SK-N-SH (cell line): ENCODE results near the gene SRBD1. TPM values are rescaled to one million over a fixed set of nuclear protein-coding genes. Genes with fewer than 3 reads are reported as not detected.

Source experiments
- CTCF ChIA-PET: fragments of 300-600, 350-600 bp; formaldehyde crosslinking; extraction: SDS; loops from one replicate; lab custom pipeline; 2021; lab: Yijun Ruan, JAX
- POLR2A ChIA-PET: fragments of 350-600 bp; sonication (Branson Sonifier 250); formaldehyde crosslinking; extraction: SDS; loops from one replicate; lab custom pipeline; 2020; ENCODE audit warnings: antibody characterized with exemption, inconsistent platforms; lab: Yijun Ruan, JAX
- DNase-seq: peaks from one replicate; pipeline ENCODE4 v3.0.0; 2012
- H2AFZ ChIP-seq: fragments of 200-600 bp; sonication (generic); 2 replicates; pipeline ENCODE4 v1.8.1; 2016; ENCODE audit warnings: antibody characterized with exemption, mild to moderate bottlenecking, low read depth
- H3F3A ChIP-seq: fragments of 200-600 bp; sonication (generic); replicated peaks from 2 replicates; pipeline ENCODE3; 2016; ENCODE audit warnings: antibody characterized with exemption, mild to moderate bottlenecking; ENCODE audit not compliant: insufficient read depth
- H3K27ac ChIP-seq, 2 experiments: fragments of 200-500 bp in 1 of 2; fragments of 200-600 bp in 1 of 2; sonication (Bioruptor generic) in 1 of 2; sonication (generic), shearing (Covaris generic) in 1 of 2; 2 replicates each; pipeline versions ENCODE4 v1.5.1 to v1.6.1; 2014 to 2016; ENCODE audit warnings: low read depth in 2 of 2, inconsistent platforms in 1 of 2, low read length in 1 of 2, mild to moderate bottlenecking in 1 of 2, mixed read lengths in 1 of 2
- H3K27me3 ChIP-seq: fragments of 200-600 bp; sonication (generic), shearing (Covaris generic); 2 replicates; pipeline ENCODE4 v1.6.1; 2016; ENCODE audit warnings: mixed run types; ENCODE audit not compliant: insufficient read depth
- H3K36me3 ChIP-seq, 2 experiments: fragments of 200-500 bp in 1 of 2; fragments of 200-600 bp in 1 of 2; sonication (Bioruptor generic) in 1 of 2; sonication (generic) in 1 of 2; replicated peaks in 1 of 2; 2 replicates each; pipeline versions ENCODE3 to v1.5.1; 2014 to 2016; ENCODE audit warnings: low read length in 1 of 2, mild to moderate bottlenecking in 1 of 2; ENCODE audit not compliant: insufficient read depth in 2 of 2, control insufficient read depth in 1 of 2
- H3K4me1 ChIP-seq, 2 experiments: fragments of 200-500 bp in 1 of 2; fragments of 200-600 bp in 1 of 2; sonication (Bioruptor generic) in 1 of 2; sonication (generic), shearing (Covaris generic) in 1 of 2; 2 replicates each; pipeline versions ENCODE4 v1.5.1 to v1.6.1; 2014 to 2016; ENCODE audit warnings: low read depth in 1 of 2, low read length in 1 of 2, mixed run types in 1 of 2; ENCODE audit not compliant: insufficient read depth in 2 of 2, control insufficient read depth in 1 of 2
- H3K4me2 ChIP-seq: fragments of 200-600 bp; sonication (generic), shearing (Covaris generic); 2 replicates; pipeline ENCODE4 v1.6.1; 2017; ENCODE audit warnings: mixed run types
- H3K4me3 ChIP-seq, 2 experiments: fragments of 200-500 bp in 1 of 2; fragments of 200-600 bp in 1 of 2; sonication (Bioruptor generic) in 1 of 2; sonication (generic), shearing (Covaris generic) in 1 of 2; 2 replicates each; pipeline versions ENCODE4 v1.5.1 to v1.8.1; 2014 to 2016; ENCODE audit warnings: low read depth in 2 of 2, inconsistent platforms in 1 of 2, low read length in 1 of 2, mild to moderate bottlenecking in 1 of 2, mixed read lengths in 1 of 2, moderate library complexity in 1 of 2
- H3K79me2 ChIP-seq: fragments of 200-600 bp; sonication (generic); 2 replicates; pipeline ENCODE4 v1.8.1; 2017; ENCODE audit warnings: mild to moderate bottlenecking; ENCODE audit not compliant: insufficient read depth
- H3K9ac ChIP-seq: fragments of 200-600 bp; sonication (generic); 2 replicates; pipeline ENCODE4 v1.6.1; 2017; ENCODE audit warnings: mixed run types
- H3K9me2 ChIP-seq: fragments of 200-600 bp; sonication (generic); 2 replicates; pipeline ENCODE4 v1.6.1; 2017; ENCODE audit warnings: mixed run types
- H3K9me3 ChIP-seq: fragments of 200-600 bp; sonication (generic); 2 replicates; pipeline ENCODE4 v1.6.1; 2017; ENCODE audit warnings: mixed run types, mild to moderate bottlenecking, moderate library complexity
- H4K20me1 ChIP-seq: fragments of 200-600 bp; sonication (generic); 2 replicates; pipeline ENCODE4 v1.6.1; 2017; ENCODE audit warnings: mild to moderate bottlenecking, mixed run types; ENCODE audit not compliant: insufficient read depth
- CHD2 ChIP-seq: fragments of 150-350 bp; IDR thresholded peaks from 2 replicates; pipeline ENCODE4 v1.6.1; 2018; ENCODE audit warnings: low read length; ENCODE audit not compliant: partially characterized antibody
- CTCF ChIP-seq: fragments of 200-600 bp; sonication (generic); IDR thresholded peaks from 2 replicates; pipeline ENCODE4 v1.6.1; 2017; ENCODE audit warnings: antibody characterized with exemption, mild to moderate bottlenecking, moderate library complexity
- ELF1 ChIP-seq: IDR thresholded peaks from 2 replicates; pipeline ENCODE4 v1.4.0; 2012
- EZH2phosphoT487 ChIP-seq: fragments of 200-600 bp; sonication (generic); IDR thresholded peaks from 2 replicates; pipeline ENCODE4 v1.6.1; 2017; ENCODE audit warnings: low read depth, mixed run types, mild to moderate bottlenecking, antibody characterized with exemption, moderate library complexity, borderline replicate concordance
- FOXM1 ChIP-seq: IDR thresholded peaks from 2 replicates; pipeline ENCODE4 v1.4.0; 2012; ENCODE audit warnings: low read depth, mild to moderate bottlenecking
- GABPA ChIP-seq: IDR thresholded peaks from 2 replicates; pipeline ENCODE4 v1.4.0; 2012; ENCODE audit warnings: low read depth, mild to moderate bottlenecking
- MEF2A ChIP-seq: IDR thresholded peaks from 2 replicates; pipeline ENCODE4 v1.4.0; 2012; ENCODE audit warnings: low read depth, borderline replicate concordance
- NFIC ChIP-seq: IDR thresholded peaks from 2 replicates; pipeline ENCODE4 v1.4.0; 2012; ENCODE audit warnings: borderline replicate concordance
- NRF1 ChIP-seq: IDR thresholded peaks from 2 replicates; pipeline ENCODE4 v1.6.1; 2012; ENCODE audit warnings: low read depth, mild to moderate bottlenecking, low read length
- POLR2AphosphoS5 ChIP-seq: IDR thresholded peaks from 2 replicates; pipeline ENCODE4 v1.6.1; 2012; ENCODE audit warnings: low read depth, low read length
- RAD21 ChIP-seq: IDR thresholded peaks from 2 replicates; pipeline ENCODE4 v1.6.1; 2012; ENCODE audit warnings: mild to moderate bottlenecking, low read length
- REST ChIP-seq: IDR thresholded peaks from 2 replicates; pipeline ENCODE4 v1.6.1; 2012; ENCODE audit warnings: mild to moderate bottlenecking, low read depth, low read length, moderate library complexity
- SIN3A ChIP-seq: IDR thresholded peaks from 2 replicates; pipeline ENCODE4 v1.6.1; 2012; ENCODE audit warnings: low read depth, mild to moderate bottlenecking, low read length, moderate library complexity, borderline replicate concordance
- SMC3 ChIP-seq: IDR thresholded peaks from 2 replicates; pipeline ENCODE4 v1.6.1; 2012; ENCODE audit warnings: low read depth, low read length, improper control_type of control experiment
- TEAD4 ChIP-seq: IDR thresholded peaks from 2 replicates; pipeline ENCODE4 v1.4.0; 2012; ENCODE audit warnings: mild to moderate bottlenecking, borderline replicate concordance; ENCODE audit not compliant: insufficient read depth
- USF1 ChIP-seq: IDR thresholded peaks from 2 replicates; pipeline ENCODE4 v1.4.0; 2012; ENCODE audit warnings: low read depth, borderline replicate concordance
- YY1 ChIP-seq: IDR thresholded peaks from 2 replicates; pipeline ENCODE4 v1.4.0; 2012; ENCODE audit warnings: low read depth, mild to moderate bottlenecking
- ZBTB33 ChIP-seq: IDR thresholded peaks from 2 replicates; pipeline ENCODE4 v1.4.0; 2012; ENCODE audit warnings: low read depth, borderline replicate concordance
- WGBS: methylation state at CpG from one replicate; pipeline ENCODE4 v1.1.6; 2017; ENCODE audit warnings: low lambda C conversion rate; 5-methylcytosine and 5-hydroxymethylcytosine counted together
- polyA plus RNA-seq, 3 experiments: library from polyadenylated mRNA; depleted of rRNA; stranded (reverse); fragments of >200 nt; gene quantifications; 2 replicates each; pipeline ENCODE4 v1.2.3, GENCODE V29; 2012

SRBD1 gene
- polyA plus RNA-seq, 1 of the 3 experiments (the other 2 are of a cell fraction): 3.2 TPM

GRCh38 chr2:45397292-45397691, 213.8 kb downstream of the SRBD1 start:
- no peak for DNase-seq
- ChIA-PET CTCF (interaction anchor here (0.9 to 1.4 kb wide), 5 partner anchors 11 to 97 kb away, joined by 3 to 5 read pairs (median 4); no protein-coding TSS in a partner anchor), POLR2A (interaction anchor here (0.9 kb wide), 1 partner anchor 23 kb away, joined by 3 read pairs; no protein-coding TSS in a partner anchor)
- Histone ChIP-seq H4K20me1 (no peaks in the 10 kb centered on the region), H3K4me1 (peaks cover 4 to 16% of the 10 kb centered on the region in 2 experiments; a peak in 3 of 4 replicates), H3K36me3 (peaks cover 6 to 15% of the 10 kb centered on the region in 2 experiments), H3K4me2 (no peak overlapping the region), H3K9me2 (no peaks in the 10 kb centered on the region), H3K9ac (no peak overlapping the region), H3K27ac (no peak overlapping the region), H3K27me3 (no peaks in the 10 kb centered on the region), H3K9me3 (no peaks in the 10 kb centered on the region), H3F3A (no peaks in the 10 kb centered on the region), H2AFZ (no peak overlapping the region), H3K79me2 (no peaks in the 10 kb centered on the region), H3K4me3 (no peak overlapping the region)
- 67% methylated on average over 1 of the region's 1 CpG for WGBS
- TF ChIP-seq SMC3 (no peak), YY1 (no peak), POLR2AphosphoS5 (no peak), ZBTB33 (no peak), CHD2 (no peak), ELF1 (no peak), GABPA (no peak), FOXM1 (no peak), NFIC (no peak), CTCF (no peak), SIN3A (no peak), NRF1 (no peak), USF1 (no peak), TEAD4 (no peak), MEF2A (no peak), RAD21 (no peak), EZH2phosphoT487 (no peak), REST (no peak)
